Testis (tissue), 2 donors: ENCODE measurements around the gene SYNE1.
"Not testable (repeated sequence)": the region's sequence is repeated elsewhere in the genome, so short reads cannot be mapped to it uniquely, and the experiment has no call there.

Source experiments
- POLR2A ChIP-seq: fragments of 450-650 bp; IDR thresholded peaks from one replicate; pipeline ENCODE4 v1.6.1; 2017; ENCODE audit warnings: antibody characterized with exemption, mild to moderate bottlenecking, moderate library complexity
- TF ChIP-seq, protein P1 (sequence below), 3 experiments: fragments of 450-650 bp in 2 of 3; fragments of 200-600 bp in 1 of 3; sonication (generic) in 1 of 3; IDR thresholded peaks; one replicate each; pipeline ENCODE4 v1.5.1; 2016 to 2019; ENCODE audit warnings: antibody characterized with exemption in 3 of 3, mild to moderate bottlenecking in 2 of 3, moderate library complexity in 1 of 3

DNA sequence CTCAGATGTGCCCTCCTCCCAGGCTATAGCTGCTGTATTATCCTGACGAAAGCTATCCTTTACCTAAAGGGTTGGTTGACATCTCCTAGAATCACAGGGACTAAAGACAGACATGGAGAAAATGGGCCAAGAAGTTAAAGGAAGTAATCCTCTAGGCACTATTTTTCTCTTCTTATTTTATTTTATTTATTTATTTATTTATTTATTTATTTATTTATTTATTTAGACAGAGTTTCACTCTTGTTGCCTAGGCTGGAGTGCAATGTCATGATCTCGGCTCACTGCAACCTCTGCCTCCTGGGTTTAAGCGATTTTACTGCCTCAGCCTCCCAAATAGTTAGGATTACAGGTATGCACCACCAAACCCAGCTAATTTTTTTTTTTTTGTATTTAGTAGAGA, 309.0 kb downstream of the SYNE1 start:
- not testable (repeated sequence) for TF ChIP-seq POLR2A
- TF ChIP-seq, protein P1, sequence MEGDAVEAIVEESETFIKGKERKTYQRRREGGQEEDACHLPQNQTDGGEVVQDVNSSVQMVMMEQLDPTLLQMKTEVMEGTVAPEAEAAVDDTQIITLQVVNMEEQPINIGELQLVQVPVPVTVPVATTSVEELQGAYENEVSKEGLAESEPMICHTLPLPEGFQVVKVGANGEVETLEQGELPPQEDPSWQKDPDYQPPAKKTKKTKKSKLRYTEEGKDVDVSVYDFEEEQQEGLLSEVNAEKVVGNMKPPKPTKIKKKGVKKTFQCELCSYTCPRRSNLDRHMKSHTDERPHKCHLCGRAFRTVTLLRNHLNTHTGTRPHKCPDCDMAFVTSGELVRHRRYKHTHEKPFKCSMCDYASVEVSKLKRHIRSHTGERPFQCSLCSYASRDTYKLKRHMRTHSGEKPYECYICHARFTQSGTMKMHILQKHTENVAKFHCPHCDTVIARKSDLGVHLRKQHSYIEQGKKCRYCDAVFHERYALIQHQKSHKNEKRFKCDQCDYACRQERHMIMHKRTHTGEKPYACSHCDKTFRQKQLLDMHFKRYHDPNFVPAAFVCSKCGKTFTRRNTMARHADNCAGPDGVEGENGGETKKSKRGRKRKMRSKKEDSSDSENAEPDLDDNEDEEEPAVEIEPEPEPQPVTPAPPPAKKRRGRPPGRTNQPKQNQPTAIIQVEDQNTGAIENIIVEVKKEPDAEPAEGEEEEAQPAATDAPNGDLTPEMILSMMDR (IDR thresholded peaks at IDR 0.05), result not testable (repeated sequence)
